Fibroblast of mammary gland (primary cell): ENCODE measurements around the gene TRAF7.

Source experiments
- DNase-seq: peaks from one replicate; pipeline ENCODE4 v3.0.0-alpha.2; 2010; ENCODE audit warnings: low read depth
- H3K4me3 ChIP-seq: 2 replicates; pipeline ENCODE4 v1.5.1; 2011; ENCODE audit warnings: low read depth, mild to moderate bottlenecking, low read length, moderate library complexity; ENCODE audit not compliant: control insufficient read depth
- TF ChIP-seq, protein P1 (sequence below): conservative IDR thresholded peaks from 2 replicates; pipeline ENCODE4 v1.5.1; 2011; ENCODE audit warnings: low read depth, low read length, inconsistent platforms; ENCODE audit not compliant: control insufficient read depth, insufficient read depth

Gene TRAF7

GRCh38 chr16:2190659-2191445 is 35.3 kb downstream of the TRAF7 start:
- no peak for DNase-seq
- TF ChIP-seq, protein P1, sequence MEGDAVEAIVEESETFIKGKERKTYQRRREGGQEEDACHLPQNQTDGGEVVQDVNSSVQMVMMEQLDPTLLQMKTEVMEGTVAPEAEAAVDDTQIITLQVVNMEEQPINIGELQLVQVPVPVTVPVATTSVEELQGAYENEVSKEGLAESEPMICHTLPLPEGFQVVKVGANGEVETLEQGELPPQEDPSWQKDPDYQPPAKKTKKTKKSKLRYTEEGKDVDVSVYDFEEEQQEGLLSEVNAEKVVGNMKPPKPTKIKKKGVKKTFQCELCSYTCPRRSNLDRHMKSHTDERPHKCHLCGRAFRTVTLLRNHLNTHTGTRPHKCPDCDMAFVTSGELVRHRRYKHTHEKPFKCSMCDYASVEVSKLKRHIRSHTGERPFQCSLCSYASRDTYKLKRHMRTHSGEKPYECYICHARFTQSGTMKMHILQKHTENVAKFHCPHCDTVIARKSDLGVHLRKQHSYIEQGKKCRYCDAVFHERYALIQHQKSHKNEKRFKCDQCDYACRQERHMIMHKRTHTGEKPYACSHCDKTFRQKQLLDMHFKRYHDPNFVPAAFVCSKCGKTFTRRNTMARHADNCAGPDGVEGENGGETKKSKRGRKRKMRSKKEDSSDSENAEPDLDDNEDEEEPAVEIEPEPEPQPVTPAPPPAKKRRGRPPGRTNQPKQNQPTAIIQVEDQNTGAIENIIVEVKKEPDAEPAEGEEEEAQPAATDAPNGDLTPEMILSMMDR = no peak
- no peak overlapping the region for H3K4me3 ChIP-seq

GRCh38 chr16:2191446-2191706 is 35.8 kb downstream of the TRAF7 start:
- no peak for DNase-seq
- TF ChIP-seq, protein P1 = no peak
- H3K4me3 ChIP-seq = no peak overlapping the region

DNA sequence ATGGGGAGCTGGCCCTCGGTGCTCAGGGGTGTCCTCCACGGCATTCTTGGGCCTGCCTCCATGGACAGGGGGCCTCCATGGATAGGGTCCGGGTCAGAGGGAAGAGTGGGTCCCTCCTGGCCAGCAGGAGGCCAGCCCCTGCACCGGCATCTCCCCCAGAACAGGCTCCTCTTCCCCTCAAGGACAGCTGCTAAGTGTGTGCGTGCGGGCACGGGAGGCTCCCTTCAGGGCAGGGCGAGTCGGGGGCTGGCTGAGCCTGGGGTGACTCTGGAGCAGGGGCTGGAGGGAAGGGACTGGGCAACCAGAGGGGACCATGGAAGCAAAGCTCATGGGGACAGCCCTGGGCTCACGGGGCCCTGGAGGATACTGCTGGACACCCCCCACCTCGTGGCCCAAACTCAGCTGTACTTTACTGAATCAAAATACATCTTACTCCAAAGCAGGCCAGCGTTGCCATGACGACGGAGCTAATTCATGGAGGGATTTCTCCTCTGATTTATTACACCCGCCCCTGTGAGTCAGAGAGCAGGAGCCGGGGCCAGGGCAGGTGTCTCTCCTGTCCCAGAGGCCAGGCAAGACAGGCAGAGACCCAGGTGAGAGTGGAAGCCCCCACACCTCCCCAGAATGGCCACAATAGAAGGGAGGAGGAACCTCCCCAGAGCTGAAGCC is 38.7 kb downstream of the TRAF7 start:
- TF ChIP-seq, protein P1 = no peak

DNA sequence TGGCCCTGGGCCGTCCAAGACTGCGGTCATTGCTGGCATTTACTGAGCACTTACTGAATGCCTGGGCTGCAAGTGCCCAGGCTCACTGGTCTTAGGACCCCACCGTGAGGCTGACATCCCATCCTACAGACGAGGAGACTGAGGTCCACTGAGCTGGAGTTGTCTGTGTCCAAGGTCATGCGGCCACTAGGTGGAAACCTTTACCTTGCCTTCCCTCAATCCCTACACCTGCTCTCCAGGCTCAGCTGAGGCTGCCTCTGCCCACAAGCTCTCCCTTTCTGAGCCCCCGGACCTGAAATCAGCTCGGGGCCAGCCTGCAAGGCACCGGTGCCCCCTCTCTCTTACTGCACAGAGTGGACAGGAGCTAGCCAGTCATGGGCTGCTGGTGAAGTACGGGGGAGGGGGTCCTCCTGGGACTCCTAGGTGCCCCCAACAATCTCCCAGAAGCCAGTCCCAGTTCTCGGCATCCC is 39.3 kb downstream of the TRAF7 start:
- H3K4me3 ChIP-seq = no peak overlapping the region
- DNase-seq = peak; percentile 45
- TF ChIP-seq, protein P1 = peak; percentile 34

More for the DNA sequence above, 38.7 kb downstream of the TRAF7 start:
- peak; percentile 53 for DNase-seq
- no peak overlapping the region for H3K4me3 ChIP-seq

GRCh38 chr16:2195322-2196161 is 40.0 kb downstream of the TRAF7 start:
- no peak overlapping the region for H3K4me3 ChIP-seq

More at GRCh38 chr16:2195322-2196161, 40.0 kb downstream of the TRAF7 start:
- TF ChIP-seq, protein P1 = no peak
- DNase-seq = no peak
